BJ (cell line): ENCODE measurements around the gene SACM1L. TPM values are rescaled to one million over a fixed set of nuclear protein-coding genes. Genes with fewer than 3 reads are reported as not detected.

ENCODE experiments used
- CTCF ChIA-PET: fragments of 350-600 bp; formaldehyde crosslinking; extraction: SDS; loops from one replicate; lab custom pipeline; 2021; ENCODE audit warnings: antibody characterized with exemption, inconsistent platforms; lab: Yijun Ruan, JAX
- POLR2A ChIA-PET: fragments of 300-600 bp; sonication (Branson Sonifier 250); formaldehyde crosslinking; extraction: SDS; loops from one replicate; lab custom pipeline; 2021; ENCODE audit warnings: antibody characterized with exemption; lab: Charles Lee
- DNase-seq: peaks from one replicate; pipeline ENCODE4 v3.0.0-alpha.2; 2011; ENCODE audit warnings: low read depth
- H3K27me3 ChIP-seq: 2 replicates; pipeline ENCODE4 v1.6.0; 2011; ENCODE audit warnings: low read length; ENCODE audit not compliant: control insufficient read depth, insufficient read depth
- H3K36me3 ChIP-seq: 2 replicates; pipeline ENCODE4 v1.5.1; 2011; ENCODE audit warnings: low read length; ENCODE audit not compliant: control insufficient read depth, insufficient read depth
- H3K4me3 ChIP-seq: 2 replicates; pipeline ENCODE4 v1.5.1; 2011; ENCODE audit warnings: low read depth, mild to moderate bottlenecking, control low read depth, low read length
- polyA plus RNA-seq: library from polyadenylated mRNA; depleted of rRNA; stranded (reverse); fragments of >200 nt; gene quantifications from 2 replicates; pipeline ENCODE4 v1.2.3, GENCODE V29; 2011
- TF ChIP-seq, protein P1 (sequence below): IDR thresholded peaks from 2 replicates; pipeline ENCODE4 v1.5.1; 2011; ENCODE audit warnings: low read depth, mild to moderate bottlenecking, control low read depth, inconsistent platforms, low read length, moderate library complexity; ENCODE audit not compliant: insufficient read depth

The SACM1L gene
- polyA plus RNA-seq, 1 experiment, result 10.8 TPM

DNA sequence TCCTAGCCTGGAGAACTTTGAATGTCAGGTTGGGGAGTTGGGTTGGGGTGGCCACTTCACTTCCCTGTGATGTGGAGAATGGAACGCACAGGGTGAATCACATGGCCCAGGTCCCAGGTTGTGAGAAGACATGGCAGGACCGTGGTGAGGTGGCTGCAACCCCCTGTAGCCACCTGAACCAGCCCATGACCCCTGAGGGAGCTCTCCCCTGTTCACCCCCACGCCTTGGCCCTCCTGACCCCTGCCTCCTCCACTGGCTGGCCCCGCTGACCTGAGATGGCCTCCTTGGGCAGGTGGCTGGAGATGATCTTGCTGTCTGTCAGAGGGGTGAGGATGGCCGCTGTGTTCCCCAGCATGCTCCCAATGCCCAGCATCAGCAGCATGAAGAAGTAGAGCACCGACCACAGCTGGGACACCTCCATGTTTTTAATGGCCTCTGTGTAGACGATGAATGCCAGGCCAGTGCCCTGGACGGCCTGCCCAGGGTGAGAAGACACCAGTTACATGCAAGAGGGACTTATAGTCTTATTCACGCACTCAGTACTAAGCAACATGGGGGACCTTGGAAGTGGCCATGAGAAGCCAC lies 76.2 kb downstream of the SACM1L start:
- no peak for DNase-seq
- H3K4me3 ChIP-seq, result no peak overlapping the region
- peaks cover 15% of the 10 kb centered on the region for H3K27me3 ChIP-seq
- CTCF ChIA-PET, result interaction anchor here (0.6 to 0.9 kb wide), 3 partner anchors 173 to 314 kb away, joined by 3 read pairs; no protein-coding TSS in a partner anchor
- H3K36me3 ChIP-seq, result no peaks in the 10 kb centered on the region
- POLR2A ChIA-PET, result no interaction called here
- TF ChIP-seq, protein P1, sequence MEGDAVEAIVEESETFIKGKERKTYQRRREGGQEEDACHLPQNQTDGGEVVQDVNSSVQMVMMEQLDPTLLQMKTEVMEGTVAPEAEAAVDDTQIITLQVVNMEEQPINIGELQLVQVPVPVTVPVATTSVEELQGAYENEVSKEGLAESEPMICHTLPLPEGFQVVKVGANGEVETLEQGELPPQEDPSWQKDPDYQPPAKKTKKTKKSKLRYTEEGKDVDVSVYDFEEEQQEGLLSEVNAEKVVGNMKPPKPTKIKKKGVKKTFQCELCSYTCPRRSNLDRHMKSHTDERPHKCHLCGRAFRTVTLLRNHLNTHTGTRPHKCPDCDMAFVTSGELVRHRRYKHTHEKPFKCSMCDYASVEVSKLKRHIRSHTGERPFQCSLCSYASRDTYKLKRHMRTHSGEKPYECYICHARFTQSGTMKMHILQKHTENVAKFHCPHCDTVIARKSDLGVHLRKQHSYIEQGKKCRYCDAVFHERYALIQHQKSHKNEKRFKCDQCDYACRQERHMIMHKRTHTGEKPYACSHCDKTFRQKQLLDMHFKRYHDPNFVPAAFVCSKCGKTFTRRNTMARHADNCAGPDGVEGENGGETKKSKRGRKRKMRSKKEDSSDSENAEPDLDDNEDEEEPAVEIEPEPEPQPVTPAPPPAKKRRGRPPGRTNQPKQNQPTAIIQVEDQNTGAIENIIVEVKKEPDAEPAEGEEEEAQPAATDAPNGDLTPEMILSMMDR, result no peak

DNA sequence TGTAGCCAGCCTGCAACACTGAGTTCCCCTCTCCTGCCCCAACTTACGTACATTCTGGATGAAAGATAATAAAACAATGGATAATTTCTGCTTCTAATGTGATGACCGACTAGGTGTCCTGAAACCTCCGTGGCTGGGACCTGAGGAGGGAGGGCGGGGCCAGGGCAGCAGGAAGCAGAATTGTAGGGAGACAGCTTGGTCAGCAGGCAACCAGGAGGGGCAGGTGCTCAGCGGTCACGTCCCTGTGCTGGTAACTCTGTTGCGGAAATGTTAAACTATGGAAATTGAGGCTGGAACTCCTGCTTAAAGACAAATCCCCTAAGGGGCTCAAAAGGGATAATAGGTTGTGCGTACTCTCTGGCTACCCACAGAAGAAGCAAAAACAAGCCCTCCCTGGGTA lies 76.8 kb downstream of the SACM1L start:
- Histone ChIP-seq H3K36me3 (no peaks in the 10 kb centered on the region), H3K4me3 (no peak overlapping the region), H3K27me3 (peaks cover 14% of the 10 kb centered on the region)
- ChIA-PET POLR2A (no interaction called here), CTCF (interaction anchor here (0.5 to 1.0 kb wide), 5 partner anchors 30 to 313 kb away, joined by 3 read pairs; no protein-coding TSS in a partner anchor)
- TF ChIP-seq, protein P1, result no peak
- no peak for DNase-seq

DNA sequence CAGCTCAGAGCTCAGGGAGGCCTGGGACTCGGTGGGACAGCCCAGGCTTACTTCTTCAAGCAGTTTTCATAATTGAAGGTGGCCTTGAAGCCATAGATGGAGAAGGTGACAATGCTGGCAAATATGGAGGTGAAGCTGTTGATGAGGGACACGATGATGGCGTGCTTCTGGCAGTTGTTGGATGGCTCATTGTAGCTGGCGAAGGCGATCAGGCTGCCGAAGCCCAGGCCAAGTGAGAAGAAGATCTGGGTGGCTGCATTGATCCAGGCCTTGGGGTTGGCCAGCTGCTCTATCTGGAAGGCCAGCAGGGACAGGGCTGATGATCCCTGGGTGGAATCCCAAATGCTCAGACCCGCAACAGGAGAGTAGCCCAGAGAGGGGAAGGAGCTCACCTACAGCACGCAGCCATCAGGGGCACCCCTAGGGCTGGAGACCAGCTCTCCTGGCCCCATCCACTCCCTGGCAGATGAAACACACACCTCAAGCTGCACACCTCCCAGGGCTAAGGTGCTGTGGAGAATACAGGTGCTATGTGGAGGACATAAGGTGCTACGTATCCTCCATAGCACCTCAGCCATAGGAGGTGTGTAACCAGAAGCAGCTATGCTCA lies 82.1 kb downstream of the SACM1L start:
- ChIA-PET CTCF (interaction anchor here (1.4 to 3.0 kb wide), 2 partner anchors 10 to 307 kb away, joined by 3 to 15 read pairs; no protein-coding TSS in a partner anchor), POLR2A (no interaction called here)
- no peaks in the 10 kb centered on the region for H3K36me3 ChIP-seq
- H3K27me3 ChIP-seq, result peaks cover 13% of the 10 kb centered on the region
- TF ChIP-seq, protein P1, result no peak
- no peak overlapping the region for H3K4me3 ChIP-seq
- no peak for DNase-seq

DNA sequence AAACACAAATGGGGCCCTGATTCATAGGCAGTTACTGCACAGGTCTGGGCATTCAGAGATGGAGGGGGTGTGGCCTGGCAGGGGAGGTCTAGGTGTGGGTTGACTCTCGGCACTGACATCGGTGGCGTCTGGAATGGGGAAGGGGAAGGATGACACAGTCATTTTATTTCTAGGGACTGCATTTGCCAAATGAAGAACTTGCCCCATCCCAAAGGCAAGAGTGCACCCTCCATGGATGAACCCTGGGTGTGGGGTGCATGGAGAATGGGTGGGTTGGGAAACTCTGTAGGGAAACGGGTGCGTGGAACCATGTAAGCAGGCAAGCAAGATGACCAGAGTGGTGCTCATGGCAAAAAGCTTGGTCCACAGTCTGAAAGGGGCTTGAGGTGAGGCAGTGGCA lies 82.6 kb downstream of the SACM1L start:
- TF ChIP-seq, protein P1, result no peak
- Histone ChIP-seq H3K4me3 (no peak overlapping the region), H3K27me3 (peaks cover 12% of the 10 kb centered on the region), H3K36me3 (no peaks in the 10 kb centered on the region)
- DNase-seq, result no peak
- CTCF ChIA-PET, result interaction anchor here (1.4 to 3.0 kb wide), 2 partner anchors 10 to 306 kb away, joined by 3 to 15 read pairs; no protein-coding TSS in a partner anchor
- POLR2A ChIA-PET, result no interaction called here

GRCh38 chr3:45772341-45773035 lies 83.3 kb downstream of the SACM1L start:
- DNase-seq, result no peak
- Histone ChIP-seq H3K36me3 (no peaks in the 10 kb centered on the region), H3K4me3 (no peak overlapping the region), H3K27me3 (peaks cover 16% of the 10 kb centered on the region)
- CTCF ChIA-PET, result interaction anchor here (1.4 to 4.8 kb wide), 3 partner anchors 11 to 305 kb away, joined by 3 to 24 read pairs (median 15); no protein-coding TSS in a partner anchor
- POLR2A ChIA-PET, result no interaction called here
- TF ChIP-seq, protein P1, result no peak
